ENCODE results near the gene IKZF1.

DNA sequence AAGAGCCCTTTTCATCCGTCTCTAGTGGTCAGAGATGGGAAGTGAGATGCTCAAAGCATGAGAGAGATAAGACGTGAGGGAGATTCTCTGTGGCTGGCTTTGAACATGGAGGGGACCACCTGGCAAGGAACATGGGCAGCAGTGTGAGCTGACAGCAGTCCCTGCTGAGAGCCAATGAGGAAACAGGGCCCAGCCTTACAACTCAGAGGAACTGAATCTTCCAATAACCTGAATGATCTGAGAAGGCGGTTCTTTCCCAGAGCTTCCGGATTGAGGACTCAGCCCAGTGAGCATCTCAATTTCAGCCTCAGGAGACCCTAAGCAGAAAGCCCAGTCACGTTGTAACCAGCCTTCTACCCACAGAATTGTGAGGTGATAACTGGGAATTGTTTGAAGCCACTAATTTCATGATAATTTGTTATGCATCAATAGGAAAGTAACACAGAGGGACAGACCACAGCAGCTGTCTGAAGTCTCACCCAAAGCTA, 33.9 kb upstream of the IKZF1 start:
- TF ChIP-seq, protein P1, sequence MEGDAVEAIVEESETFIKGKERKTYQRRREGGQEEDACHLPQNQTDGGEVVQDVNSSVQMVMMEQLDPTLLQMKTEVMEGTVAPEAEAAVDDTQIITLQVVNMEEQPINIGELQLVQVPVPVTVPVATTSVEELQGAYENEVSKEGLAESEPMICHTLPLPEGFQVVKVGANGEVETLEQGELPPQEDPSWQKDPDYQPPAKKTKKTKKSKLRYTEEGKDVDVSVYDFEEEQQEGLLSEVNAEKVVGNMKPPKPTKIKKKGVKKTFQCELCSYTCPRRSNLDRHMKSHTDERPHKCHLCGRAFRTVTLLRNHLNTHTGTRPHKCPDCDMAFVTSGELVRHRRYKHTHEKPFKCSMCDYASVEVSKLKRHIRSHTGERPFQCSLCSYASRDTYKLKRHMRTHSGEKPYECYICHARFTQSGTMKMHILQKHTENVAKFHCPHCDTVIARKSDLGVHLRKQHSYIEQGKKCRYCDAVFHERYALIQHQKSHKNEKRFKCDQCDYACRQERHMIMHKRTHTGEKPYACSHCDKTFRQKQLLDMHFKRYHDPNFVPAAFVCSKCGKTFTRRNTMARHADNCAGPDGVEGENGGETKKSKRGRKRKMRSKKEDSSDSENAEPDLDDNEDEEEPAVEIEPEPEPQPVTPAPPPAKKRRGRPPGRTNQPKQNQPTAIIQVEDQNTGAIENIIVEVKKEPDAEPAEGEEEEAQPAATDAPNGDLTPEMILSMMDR (IDR thresholded peaks at IDR 0.05; ENCODE audit: insufficient read depth, low read length, poor library complexity, severe bottlenecking): no peak
- no peak for TF ChIP-seq EZH2phosphoT487 (conservative IDR thresholded peaks at IDR 0.05; ENCODE audit: low read length)

Measured in SU-DHL-6 (cell line).